GM18861 (cell line): ENCODE results near the gene ULK2.
A peak's percentile ranks its signal among the peaks of the same experiment; 100 is the strongest.
"Not testable (repeated sequence)": the region's sequence is repeated elsewhere in the genome, so short reads cannot be mapped to it uniquely, and the experiment has no call there.

Source experiments
- ATAC-seq: cut with Tn5 transposase; IDR thresholded peaks from one replicate; pipeline ENCODE4 v1.9.1; 2021; ENCODE audit not compliant: unreplicated experiment

ULK2 gene

DNA sequence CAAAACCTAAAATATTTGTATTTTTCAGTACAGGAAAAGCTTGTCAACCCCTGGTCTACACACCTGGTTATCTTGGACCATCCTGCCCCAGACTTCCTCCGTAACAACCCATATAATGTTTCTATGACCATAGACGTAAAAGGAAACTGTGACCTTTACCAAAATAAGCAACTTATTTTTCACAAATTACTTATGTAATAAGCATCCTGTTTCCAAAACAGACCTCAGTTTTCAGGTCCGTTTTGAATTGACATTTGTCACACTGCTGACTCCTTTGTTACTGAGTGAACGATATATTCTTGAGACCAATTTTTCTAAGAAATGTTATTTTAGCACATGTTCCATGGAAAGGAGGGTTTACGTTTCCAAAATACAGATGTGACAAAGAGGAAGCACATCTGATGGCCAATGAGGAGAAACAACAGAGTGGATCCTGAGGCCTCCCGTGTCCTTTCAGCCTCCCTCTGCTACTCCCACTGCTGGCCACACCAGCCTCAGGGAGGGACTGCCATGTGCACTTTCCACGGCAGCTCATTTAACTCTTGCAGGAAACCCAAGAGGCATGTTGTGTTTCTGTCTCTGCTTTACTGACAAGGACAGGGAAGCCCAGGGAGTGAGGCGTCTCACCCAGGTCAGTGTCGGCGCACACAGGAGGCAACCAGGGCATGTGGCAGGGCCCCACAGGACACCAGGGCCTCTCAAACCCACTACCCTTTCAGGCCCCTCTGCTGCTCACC, 99.5 kb downstream of the ULK2 start:
- no peak for ATAC-seq

DNA sequence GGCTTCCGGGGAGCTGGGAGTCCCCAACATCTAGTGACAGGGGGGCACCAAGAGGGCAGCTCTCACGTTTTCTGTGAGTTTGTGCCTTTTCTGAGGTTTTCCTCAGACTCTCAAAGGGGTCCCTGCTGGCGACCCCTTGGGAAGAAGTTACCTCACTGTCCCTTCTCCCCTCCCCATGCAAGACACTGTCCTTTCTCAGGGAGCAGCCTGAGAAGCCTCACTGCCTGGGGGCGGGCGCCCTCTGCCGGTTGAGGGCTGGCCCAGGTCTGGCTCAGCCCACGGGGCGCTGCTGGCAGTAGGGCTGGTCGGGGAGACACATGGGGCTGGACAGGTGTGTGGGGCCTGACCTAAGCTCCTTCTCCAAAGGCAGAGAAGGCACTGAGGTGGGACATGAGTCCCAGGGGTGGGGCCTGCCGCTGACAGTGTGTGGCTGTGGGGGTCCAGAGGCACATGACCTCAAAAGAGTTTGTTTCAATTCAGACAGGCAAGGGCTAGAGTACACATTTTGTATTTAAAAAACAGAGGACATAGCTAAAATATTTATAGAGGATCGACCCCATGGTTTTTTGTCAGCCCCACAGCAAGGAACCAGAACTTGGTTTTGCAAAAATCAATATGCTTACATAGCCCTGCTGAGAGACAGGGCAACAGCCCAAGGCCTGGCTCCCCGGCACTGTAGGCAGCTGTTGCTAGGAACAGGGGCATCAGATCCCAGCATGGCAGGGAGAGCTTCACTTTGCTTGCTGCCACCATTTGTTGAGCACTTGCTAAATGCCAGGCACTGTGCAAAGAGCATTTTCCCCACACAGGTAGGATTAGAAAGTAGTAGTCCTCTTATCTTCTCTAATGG, 101.1 kb downstream of the ULK2 start:
- ATAC-seq = no peak

DNA sequence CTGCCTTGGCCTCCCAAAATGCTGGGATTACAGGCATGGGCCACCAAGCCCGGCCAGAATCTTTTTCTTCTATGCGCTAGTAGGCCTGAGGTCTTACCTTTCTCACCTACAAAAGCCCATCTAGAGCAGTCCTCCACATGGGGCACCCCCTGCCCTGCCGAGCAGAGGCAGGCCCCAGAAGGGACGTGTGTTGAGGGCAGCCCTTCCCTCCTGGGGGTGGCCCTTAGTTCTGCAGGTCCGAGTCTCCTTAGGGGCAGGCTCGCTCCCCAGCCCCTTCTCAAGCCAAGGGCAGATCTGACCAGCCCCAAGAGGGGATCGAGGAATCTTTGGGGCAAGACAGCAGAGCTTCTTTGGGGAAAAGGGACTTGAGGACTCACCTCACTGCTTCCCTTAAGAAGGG, 101.7 kb downstream of the ULK2 start:
- no peak for ATAC-seq

GRCh38 chr17:19763991-19764390, 103.7 kb downstream of the ULK2 start:
- not testable (repeated sequence) for ATAC-seq

DNA sequence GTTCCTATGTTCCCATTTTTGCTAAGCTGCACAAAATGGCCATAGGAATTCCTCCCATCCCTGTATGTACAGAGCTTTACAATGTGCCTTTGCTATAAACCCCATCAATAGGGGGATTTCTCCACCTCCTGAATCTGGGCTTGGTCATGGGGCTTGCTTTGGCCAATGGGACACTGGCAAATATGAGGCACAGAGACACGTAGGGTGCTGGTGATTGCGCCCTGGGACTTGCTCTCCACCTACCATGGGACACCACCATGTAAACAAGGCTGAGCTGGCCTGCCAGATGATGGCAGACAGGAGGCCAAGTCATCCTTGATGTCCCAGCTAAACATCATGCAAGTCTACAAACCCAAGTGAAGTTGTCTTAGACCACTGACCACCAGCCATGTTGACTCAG, 104.3 kb downstream of the ULK2 start:
- ATAC-seq = no peak

DNA sequence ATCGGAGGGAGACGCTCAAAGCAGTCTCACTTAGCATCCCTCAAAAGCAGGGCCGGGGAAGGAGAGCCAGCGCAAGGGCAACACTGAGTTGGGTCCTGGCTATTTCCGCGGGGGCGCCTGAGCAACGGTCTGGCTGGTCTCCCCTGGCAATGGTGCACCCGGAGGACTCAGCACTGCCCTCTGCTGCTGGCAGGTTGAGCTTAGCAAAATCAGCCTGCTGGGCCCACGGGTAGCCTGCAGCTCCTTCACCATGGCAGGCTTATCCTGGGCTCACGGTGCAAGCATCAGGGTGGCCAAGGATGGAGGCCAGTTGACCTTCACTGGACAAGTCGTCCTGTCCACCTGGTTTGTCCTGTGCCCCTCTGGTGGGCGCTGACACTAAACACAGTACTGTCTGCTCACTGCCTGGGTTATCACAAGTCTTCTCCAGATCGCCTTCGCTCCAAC, 105.2 kb downstream of the ULK2 start:
- no peak for ATAC-seq

DNA sequence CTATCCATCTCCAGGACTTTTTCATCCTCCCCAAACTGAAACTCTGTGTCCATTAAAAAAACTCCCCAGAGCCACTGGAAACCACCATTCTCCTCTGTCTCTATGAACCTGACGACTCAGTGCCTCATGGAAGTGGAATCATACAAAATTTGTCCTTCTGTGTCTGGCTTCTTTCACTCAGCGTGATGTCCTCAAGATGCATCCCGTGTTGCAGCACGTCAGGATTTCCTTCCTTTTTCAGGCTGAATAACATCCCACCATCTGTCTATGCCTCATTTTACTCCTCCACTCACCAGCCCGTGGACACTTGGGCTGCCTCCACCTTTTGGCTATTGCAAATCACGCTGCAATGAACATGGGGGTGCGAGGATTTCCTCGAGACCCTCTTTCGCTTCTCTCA, 107.0 kb downstream of the ULK2 start:
- no peak for ATAC-seq

DNA sequence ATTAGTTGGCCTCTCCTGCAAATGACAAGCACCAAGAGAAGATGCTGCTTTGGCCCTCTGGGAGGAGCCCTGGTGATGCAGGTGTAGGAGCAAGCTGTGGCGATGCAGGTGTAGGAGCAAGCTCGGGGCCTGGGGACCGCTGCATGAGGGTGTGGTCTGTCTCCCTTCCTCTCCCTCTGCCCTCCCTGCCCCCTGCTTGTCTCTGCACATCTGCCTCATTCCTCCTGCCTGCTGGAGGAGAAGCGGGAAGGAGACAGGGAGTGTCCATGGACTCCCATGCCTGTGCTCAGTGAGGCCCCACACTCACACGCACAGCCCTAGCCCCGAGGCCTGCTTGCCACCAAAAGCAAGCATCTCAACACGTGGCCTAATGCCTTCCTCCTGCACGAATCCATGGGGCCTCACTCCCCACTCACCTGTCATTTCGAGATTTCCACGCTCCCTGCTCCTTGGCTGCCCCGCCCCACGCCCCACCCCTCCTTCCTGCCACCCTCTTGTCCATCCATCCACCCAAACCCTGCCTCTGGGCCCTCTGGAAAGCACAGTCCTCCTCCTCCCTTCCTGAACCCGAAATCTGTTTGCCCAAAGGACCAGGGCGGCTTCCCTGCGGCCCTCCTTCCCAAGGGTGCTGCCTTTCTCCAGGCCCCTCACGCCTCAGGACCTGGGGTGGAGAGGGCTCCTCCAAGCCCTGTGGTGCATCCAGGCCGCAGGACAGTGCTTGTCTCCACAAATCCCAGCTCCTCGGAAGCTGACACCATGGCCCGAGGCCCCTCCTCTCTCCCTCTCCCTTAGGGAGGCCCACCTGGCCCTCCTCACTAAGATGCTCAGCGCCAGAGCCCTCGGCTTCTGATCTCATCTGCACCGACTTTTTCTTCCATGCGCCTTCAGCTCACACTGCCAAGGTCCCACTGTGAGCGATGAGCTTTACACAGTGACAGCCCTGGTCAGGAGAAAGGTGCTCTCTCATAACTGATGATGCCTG, 107.9 kb downstream of the ULK2 start:
- ATAC-seq = no peak

- no peak for ATAC-seq
These were observed 110.1 kb downstream of the ULK2 start for GRCh38 chr17:19757536-19758180.

GRCh38 chr17:19756546-19756945, 111.2 kb downstream of the ULK2 start:
- no peak for ATAC-seq

DNA sequence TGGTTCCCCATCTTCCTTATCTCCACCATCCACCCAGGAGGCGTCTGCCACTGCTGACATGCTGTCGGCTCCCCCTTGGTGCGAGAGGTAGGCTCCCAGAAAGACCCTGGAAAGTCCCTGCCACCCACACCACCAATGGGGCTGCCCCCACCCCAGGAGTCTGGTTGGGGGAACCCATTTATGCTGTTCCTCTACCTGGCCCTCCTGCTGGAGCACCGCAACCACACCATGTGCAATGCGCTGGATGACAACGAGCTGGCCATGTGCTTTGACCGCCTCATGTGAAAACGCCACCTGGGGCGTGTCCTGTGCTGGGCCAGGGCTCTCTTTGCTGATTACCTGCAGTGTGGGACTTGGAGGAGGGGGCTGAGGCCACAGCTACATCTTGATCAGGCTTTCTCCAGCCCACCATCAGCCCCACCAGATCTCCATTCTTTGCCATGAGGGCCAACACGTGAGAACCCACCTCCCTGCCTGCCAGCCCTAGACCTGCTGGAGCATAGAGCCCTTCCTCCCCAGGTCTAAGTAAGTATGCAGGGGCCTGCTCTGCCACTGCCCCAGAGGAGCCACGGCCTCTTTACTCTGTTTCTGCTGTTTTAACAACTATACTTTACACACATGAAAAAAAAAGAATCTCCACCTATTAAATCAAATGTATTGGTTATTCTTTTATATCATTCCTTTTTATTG, 111.8 kb downstream of the ULK2 start:
- peak; percentile 32 for ATAC-seq

GRCh38 chr17:19755392-19755791, 112.3 kb downstream of the ULK2 start:
- ATAC-seq = no peak

GRCh38 chr17:19753661-19754463, 113.9 kb downstream of the ULK2 start:
- no peak for ATAC-seq

DNA sequence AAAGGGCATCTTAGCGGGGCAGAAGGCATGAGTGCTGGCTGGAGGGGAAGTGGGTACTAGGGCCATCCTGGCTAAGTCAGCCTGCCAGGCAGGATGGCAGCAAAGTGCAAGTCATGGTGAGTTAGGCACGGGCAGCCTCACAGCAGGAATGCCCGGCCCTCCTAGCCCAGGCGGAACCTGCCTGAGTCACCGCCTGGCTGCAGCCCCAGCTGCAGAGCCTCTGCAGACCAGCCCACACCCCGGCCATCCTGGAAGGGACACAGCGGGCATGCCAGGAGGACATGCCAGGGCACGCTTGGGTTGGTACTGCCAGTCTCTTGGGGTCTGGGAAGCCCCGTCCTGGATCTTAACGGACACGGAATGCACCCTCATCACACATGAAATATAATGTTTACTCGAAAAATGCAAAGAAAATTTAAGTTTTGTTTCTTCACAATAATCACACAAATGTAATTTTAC, 114.7 kb downstream of the ULK2 start:
- no peak for ATAC-seq

DNA sequence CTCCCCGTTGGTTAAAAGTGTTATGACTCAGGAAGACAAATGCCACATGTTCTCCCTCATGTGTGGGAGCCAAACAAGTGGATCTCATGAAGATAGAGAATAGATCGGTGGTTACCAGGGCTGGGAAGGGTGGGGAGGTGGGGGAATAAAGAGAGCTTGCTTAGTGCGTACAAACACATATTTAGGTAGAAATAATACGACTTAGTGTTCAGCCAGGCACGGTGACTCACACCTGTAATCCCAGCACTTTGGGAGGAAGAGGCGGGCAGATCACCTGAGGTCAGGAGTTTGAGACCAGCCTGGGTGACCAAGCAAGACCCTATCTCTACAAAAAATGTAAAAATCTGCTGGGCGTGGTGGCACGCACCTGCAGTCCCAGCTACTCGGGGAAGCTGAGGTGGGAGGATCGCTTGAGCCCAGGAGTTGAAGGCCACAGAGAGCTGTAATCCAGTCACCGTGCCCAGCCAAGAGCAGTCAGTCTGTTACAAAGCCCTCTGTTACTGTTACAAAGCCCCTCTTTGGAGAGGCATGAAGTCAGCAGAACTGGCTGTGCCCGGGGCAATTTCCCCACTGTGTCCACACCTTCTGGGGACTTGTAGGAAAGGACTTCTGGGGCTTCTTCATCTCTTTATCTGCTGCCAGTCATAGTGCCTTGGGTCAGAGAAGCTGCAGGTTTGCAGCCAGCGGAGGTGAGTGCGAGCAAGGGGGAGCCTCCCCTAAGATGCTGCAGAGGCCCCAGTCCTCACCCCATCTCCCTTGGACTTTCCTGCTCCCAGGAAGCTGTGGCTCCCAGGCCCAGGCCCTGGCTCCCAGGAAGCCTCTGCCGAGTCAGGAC, 115.3 kb downstream of the ULK2 start:
- ATAC-seq = no peak

DNA sequence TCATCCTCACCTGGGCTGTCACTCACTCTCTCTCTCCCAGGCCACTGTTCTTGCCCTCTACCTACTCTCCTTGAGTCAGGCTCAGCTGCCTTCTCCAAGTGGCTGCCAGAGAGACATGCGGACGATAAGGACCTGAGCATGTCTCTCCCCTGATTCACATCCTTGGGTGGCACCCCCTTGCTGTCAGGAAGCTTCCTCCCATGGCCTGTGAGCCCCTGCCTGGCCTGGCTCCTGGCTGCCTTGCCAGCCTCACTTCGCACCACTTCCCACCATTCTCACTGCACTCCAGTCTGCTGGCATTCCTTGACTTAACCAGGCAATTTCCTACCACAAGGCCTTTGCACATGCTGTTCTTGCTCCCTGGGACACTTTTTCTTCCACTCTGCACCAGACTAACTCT, 116.9 kb downstream of the ULK2 start:
- no peak for ATAC-seq

DNA sequence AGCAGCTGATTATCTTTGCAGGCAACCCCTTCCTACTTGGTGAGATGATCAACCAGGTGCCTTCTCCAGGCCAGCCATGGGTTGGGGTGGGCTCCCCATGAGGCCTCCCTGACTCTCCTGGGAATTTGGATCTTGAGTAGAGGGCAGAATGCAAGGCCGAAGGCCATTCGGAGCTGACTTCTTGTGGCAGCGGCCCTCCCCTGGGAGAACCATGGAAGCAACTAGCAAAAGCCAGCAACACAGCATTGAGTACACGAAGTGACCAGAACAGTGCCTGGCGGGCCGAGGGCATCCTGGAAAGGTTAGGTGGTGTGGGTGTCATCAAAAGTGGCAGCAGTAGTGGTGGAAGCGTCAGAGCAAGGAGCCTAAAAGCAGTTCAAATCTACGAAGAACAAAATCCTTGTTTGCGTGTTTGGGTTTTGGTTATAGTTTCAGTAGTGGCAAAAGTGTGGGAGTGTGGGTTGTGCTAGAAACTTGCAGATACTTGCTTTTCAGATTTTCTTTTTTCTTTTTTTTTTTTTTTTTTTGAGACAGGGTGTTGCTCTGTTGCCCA, 117.6 kb downstream of the ULK2 start:
- ATAC-seq = no peak

DNA sequence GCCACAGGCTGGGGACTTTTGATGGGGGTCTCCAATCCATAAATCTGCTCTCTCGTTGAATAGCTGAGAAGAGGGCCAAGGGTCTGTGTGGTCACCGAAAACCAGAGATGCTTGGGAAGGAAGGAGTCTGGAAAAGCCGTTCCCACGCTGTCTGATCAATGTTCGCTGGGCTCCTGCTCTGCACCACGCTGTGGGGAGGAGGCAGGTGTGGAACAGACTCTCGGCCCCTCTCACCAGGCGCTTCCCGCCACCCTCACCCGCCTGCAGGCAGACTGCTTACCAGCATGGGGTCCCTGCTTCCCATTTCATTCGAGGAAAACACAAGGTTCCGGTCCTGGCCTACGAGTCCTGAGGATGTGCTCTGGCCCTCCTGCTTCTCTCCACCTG, 118.9 kb downstream of the ULK2 start:
- ATAC-seq = no peak
